ENCODE measurements around the gene HOXB13. TPM values are rescaled to one million over a fixed set of nuclear protein-coding genes. Genes with fewer than 3 reads are reported as not detected.

The HOXB13 gene
- total RNA-seq, 1 donor from 2014 or later = not detected

DNA sequence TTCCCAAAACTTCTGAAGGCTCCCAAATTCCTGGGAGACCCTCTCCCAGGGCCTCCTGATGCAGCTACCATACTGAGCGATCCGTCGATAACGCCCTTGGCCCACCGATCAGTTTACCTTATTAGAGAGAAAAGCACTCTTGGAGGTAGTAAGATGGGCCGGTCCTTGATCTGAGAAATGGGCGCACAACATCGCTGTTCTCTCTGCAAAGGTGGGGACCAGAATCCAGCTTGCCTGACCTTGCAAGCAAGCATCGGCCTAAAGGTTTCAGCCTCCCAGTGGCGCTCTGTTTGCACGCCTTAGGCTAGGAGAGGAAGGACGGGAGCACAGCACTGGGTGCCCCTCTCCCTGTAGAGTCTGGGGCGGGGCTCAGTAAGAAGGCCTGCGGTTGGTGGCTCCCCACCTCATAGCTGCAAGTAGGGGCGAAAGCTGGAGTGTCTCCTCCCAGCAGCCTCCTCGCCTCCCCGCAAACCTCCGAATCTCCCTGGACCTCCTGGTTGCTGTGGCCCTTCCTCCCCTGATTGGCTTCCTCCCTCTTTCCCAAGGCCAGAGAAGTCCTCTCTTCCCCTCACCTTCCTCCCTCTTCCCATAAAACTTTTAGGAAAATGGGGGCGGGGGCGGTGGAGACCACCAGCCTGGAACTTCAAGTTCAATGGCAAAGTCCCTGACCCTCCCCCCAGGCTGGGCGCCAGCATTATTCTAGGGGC is 6.2 kb downstream of the HOXB13 start, which contains the start of gene PRAC1:
Gene PRAC1, minus strand, starts transcription at position 318 of the 707 bp plus-strand sequence. Its CDS starts 126 bp downstream, at position 192.
- H3K27me3 ChIP-seq (ENCODE audit: control insufficient read depth, insufficient read depth, low read length) = peaks cover 94% of the 10 kb centered on the region

DNA sequence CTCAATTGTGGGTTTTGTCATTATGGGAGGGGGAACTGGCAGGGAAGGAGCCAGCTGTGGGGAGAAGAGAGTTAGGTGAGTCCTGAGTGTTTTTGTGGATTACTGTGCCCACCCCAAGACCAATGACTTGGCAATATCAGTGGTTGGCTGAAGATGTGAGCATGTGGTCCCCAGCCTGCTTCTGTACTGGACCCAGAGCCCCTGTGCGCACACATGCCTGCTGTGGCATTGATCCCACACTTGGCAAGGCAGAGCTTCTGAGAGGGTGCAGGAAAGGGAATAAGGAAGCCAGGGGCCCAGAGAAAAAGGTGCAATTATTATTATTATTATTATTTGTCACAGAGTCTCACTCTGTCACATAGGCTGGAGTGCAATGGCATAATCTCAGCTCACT is 7.5 kb downstream of the HOXB13 start:
- Histone ChIP-seq H3K36me3 (ENCODE audit: control insufficient read depth, insufficient read depth, low read length) (no peaks in the 10 kb centered on the region), H3K4me3 (ENCODE audit: low read depth, low read length) (no peak overlapping the region), H3K27me3 (ENCODE audit: control insufficient read depth, insufficient read depth, low read length) (peaks cover 86% of the 10 kb centered on the region)
- TF ChIP-seq, protein P1, sequence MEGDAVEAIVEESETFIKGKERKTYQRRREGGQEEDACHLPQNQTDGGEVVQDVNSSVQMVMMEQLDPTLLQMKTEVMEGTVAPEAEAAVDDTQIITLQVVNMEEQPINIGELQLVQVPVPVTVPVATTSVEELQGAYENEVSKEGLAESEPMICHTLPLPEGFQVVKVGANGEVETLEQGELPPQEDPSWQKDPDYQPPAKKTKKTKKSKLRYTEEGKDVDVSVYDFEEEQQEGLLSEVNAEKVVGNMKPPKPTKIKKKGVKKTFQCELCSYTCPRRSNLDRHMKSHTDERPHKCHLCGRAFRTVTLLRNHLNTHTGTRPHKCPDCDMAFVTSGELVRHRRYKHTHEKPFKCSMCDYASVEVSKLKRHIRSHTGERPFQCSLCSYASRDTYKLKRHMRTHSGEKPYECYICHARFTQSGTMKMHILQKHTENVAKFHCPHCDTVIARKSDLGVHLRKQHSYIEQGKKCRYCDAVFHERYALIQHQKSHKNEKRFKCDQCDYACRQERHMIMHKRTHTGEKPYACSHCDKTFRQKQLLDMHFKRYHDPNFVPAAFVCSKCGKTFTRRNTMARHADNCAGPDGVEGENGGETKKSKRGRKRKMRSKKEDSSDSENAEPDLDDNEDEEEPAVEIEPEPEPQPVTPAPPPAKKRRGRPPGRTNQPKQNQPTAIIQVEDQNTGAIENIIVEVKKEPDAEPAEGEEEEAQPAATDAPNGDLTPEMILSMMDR (IDR thresholded peaks at IDR 0.05; ENCODE audit: insufficient read depth, low read length, poor library complexity, severe bottlenecking) = no peak
- no peak for DNase-seq (ENCODE audit: low read depth)

More for the DNA sequence above, 6.2 kb downstream of the HOXB13 start, which contains the start of gene PRAC1:
- no peak for DNase-seq (ENCODE audit: low read depth)
- no peak within 1 kb of the TSS for H3K4me3 ChIP-seq (ENCODE audit: low read depth, low read length)
- TF ChIP-seq, protein P1 (IDR thresholded peaks at IDR 0.05; ENCODE audit: insufficient read depth, low read length, poor library complexity, severe bottlenecking) = no peak
- H3K36me3 ChIP-seq (ENCODE audit: control insufficient read depth, insufficient read depth, low read length) = no peaks in the 10 kb centered on the region

DNA sequence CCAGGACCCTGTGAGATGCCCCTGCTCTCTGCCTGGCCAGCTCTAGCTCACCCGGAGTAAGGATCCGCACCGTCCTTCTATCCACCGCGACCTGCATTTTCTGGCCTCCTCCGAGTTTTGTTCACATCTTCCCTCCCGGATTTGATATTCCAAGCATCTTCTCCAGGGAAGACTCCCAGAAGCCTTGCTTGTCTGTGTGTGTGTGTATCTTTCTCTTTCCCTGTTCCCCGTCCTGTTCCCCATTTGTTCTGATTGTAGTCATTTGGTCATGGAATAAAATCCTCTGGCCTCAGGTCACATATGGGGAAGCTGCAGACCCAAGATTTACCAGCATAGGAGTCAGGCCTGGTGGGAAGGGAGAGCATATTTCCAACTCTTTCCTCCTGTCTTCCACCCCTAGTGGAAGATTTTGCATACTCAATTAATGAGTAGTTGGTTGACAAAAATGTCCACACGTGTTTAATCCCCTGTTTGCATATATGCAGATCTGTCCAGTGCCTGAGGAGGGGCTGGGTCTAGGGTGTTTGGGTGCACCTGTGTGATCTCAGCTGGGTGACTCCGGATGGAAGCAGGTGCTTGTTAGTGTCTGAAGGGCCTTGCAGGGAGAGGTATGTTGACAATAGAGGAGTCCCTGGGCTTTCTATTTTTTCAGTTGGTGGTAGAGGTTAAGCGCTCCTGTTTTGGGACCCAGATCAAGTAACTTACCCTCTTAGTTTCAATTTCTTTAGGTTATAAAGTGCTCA is 8.1 kb downstream of the HOXB13 start:
- no peak overlapping the region for H3K4me3 ChIP-seq (ENCODE audit: low read depth, low read length)
- DNase-seq (ENCODE audit: low read depth) = no peak
- no peaks in the 10 kb centered on the region for H3K36me3 ChIP-seq (ENCODE audit: control insufficient read depth, insufficient read depth, low read length)
- peaks cover 81% of the 10 kb centered on the region for H3K27me3 ChIP-seq (ENCODE audit: control insufficient read depth, insufficient read depth, low read length)
- TF ChIP-seq, protein P1 (IDR thresholded peaks at IDR 0.05; ENCODE audit: insufficient read depth, low read length, poor library complexity, severe bottlenecking) = no peak

DNA sequence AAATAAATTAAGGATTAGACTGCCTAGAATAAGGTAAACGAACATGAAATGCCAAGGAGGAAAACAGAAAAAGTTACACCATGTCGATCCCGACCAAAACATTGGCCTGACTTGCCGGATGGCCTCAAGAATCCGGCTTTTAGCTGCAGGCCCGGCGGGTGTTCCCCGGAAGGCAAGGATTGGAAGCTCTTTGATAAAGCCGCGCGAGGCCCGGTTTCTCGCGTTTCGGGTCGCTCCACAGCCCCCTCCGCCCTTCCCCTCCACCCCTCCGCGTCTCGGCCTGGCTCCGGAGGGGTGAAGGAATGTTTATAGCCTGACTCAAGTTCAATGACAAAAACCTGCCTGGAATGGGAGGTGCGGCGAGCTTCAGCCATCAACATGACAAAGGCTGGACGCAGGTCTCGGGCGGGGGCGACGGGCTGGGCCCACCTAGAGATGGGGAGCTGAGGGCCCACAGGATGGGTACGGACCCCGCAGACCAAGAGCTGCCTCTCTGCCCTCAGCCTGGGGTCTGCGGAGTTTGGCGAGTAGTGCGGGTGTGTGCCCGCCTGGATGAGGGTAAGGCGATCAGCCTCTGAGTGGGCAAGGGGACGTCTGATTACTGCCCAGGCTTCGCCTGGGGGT is 8.8 kb downstream of the HOXB13 start:
- peaks cover 77% of the 10 kb centered on the region for H3K27me3 ChIP-seq (ENCODE audit: control insufficient read depth, insufficient read depth, low read length)

DNA sequence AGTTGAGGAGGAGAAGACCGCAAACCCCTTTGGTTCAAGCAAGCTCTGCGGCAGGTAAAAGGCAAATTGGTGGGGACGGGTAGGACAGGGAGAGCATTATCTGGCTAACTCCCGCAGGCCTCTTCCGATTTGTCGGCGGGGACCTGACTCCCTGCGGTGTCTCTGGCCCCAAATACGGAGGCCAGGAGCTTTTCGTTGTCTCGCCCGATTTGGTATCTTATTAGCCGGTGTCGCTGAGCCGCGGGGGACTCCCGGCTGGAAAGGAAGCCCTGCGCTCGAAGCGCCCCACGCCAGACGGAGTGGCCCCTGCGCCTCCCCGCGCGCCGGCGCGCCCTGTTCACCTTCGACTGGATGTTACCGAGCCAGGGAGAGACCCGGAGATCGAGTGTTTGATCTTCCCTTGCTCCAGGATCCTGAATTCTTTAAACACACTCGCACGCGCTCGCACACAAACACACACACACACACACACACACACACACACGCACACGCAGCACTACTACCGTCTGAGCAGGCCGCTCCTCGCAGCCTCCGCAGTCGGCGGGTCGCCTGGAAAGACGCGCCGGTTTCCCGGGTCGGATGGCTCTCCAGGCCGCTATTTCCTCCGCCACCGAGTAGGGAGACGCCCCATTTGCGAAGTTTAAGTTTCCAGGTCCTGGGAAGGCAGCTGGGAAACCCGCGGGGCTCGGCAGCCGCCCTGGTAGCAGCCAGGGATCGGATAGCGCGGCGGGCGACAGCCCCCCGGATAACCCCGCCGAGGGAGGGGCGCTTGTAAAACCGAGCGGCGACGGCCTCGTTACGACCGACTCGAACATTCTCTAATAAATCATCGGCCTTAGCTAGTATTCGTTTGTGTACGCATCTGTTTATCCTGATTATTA is 9.5 kb downstream of the HOXB13 start:
- H3K4me3 ChIP-seq (ENCODE audit: low read depth, low read length) = no peak overlapping the region
- peaks cover 70% of the 10 kb centered on the region for H3K27me3 ChIP-seq (ENCODE audit: control insufficient read depth, insufficient read depth, low read length)
- H3K36me3 ChIP-seq (ENCODE audit: control insufficient read depth, insufficient read depth, low read length) = no peaks in the 10 kb centered on the region
- TF ChIP-seq, protein P1 (IDR thresholded peaks at IDR 0.05; ENCODE audit: insufficient read depth, low read length, poor library complexity, severe bottlenecking) = no peak
- DNase-seq (ENCODE audit: low read depth) = no peak

More for the DNA sequence above, 8.8 kb downstream of the HOXB13 start:
- no peak for DNase-seq (ENCODE audit: low read depth)
- TF ChIP-seq, protein P1 (IDR thresholded peaks at IDR 0.05; ENCODE audit: insufficient read depth, low read length, poor library complexity, severe bottlenecking) = no peak
- no peaks in the 10 kb centered on the region for H3K36me3 ChIP-seq (ENCODE audit: control insufficient read depth, insufficient read depth, low read length)
- H3K4me3 ChIP-seq (ENCODE audit: low read depth, low read length) = no peak overlapping the region

Measured in kidney epithelial cell (primary cell).